B cell (primary cell): ENCODE measurements around the gene MAP2K5. TPM values are rescaled to one million over a fixed set of nuclear protein-coding genes. Genes with fewer than 3 reads are reported as not detected.

ENCODE experiments used
- ATAC-seq: fragments of 200-7000 bp; cut with Tn5 transposase; one replicate; pipeline ENCODE4 v1.10.0; 2021; ENCODE audit warnings: low read depth, mild to moderate bottlenecking, moderate number of reproducible peaks, moderate library complexity
- CTCF ChIA-PET: fragments of 350-600 bp; sonication (Branson Sonifier 250); formaldehyde crosslinking; loops from one replicate; lab custom pipeline; 2021; ENCODE audit warnings: antibody characterized with exemption, inconsistent platforms; lab: Charles Lee
- POLR2A ChIA-PET: fragments of 350-600 bp; sonication (Branson Sonifier 250); formaldehyde crosslinking; loops from one replicate; lab custom pipeline; 2021; ENCODE audit warnings: antibody characterized with exemption; lab: Charles Lee
- DNase-seq: peaks from one replicate; pipeline ENCODE4 v3.0.0; 2013
- H2AFZ ChIP-seq: 2 replicates; pipeline ENCODE4 v1.6.1; 2012; ENCODE audit warnings: mild to moderate bottlenecking, low read depth, low read length; ENCODE audit not compliant: insufficient read depth, poor library complexity, severe bottlenecking
- H3K27ac ChIP-seq, 2 donors: 1 replicate in 1 of 2; 2 replicates in 1 of 2; pipeline ENCODE4 v1.5.1; 2012 to 2013; ENCODE audit warnings: low read length in 2 of 2, mild to moderate bottlenecking in 2 of 2, moderate library complexity in 1 of 2
- H3K27me3 ChIP-seq, 4 experiments: fragments of 200-600 bp in 1 of 4; sonication (generic) in 1 of 4; replicated peaks in 1 of 4; 1 replicate in 2 of 4; 2 replicates in 2 of 4; pipeline versions ENCODE4 v1.6.1 to v1.7.0; 2013 to 2016; ENCODE audit warnings: low read length in 3 of 4, mild to moderate bottlenecking in 2 of 4, mixed read lengths in 1 of 4, moderate library complexity in 1 of 4; ENCODE audit not compliant: insufficient read depth in 4 of 4, control insufficient read depth in 3 of 4; ENCODE audit errors: control extremely low read depth in 1 of 4
- H3K36me3 ChIP-seq, 2 experiments: replicated peaks in 1 of 2; 1 replicate in 1 of 2; 2 replicates in 1 of 2; pipeline versions ENCODE4 v1.6.1 to v1.7.1; 2013; ENCODE audit warnings: low read length in 1 of 2; ENCODE audit not compliant: insufficient read depth in 2 of 2, control insufficient read depth in 1 of 2; ENCODE audit errors: control extremely low read depth in 1 of 2, extremely low read depth in 1 of 2
- H3K4me1 ChIP-seq, 2 donors: fragments of 200-600 bp in 1 of 2; sonication (generic) in 1 of 2; 1 replicate in 1 of 2; 2 replicates in 1 of 2; pipeline versions ENCODE4 v1.5.1 to v1.6.1; 2013 to 2017; ENCODE audit warnings: low read length in 2 of 2; ENCODE audit not compliant: control insufficient read depth in 2 of 2, insufficient read depth in 2 of 2
- H3K4me2 ChIP-seq: replicated peaks from 2 replicates; pipeline ENCODE3; 2012; ENCODE audit warnings: mild to moderate bottlenecking, low read depth, low read length; ENCODE audit not compliant: poor library complexity, severe bottlenecking
- H3K4me3 ChIP-seq, 5 experiments: fragments of 200-600 bp in 1 of 5; sonication (generic) in 1 of 5; 1 replicate in 3 of 5; 2 replicates in 2 of 5; pipeline versions ENCODE4 v1.5.1 to v1.7.0; 2011 to 2016; ENCODE audit warnings: low read length in 4 of 5, mild to moderate bottlenecking in 4 of 5, low read depth in 2 of 5, control low read depth in 1 of 5, moderate library complexity in 1 of 5; ENCODE audit not compliant: insufficient read depth in 1 of 5; ENCODE audit errors: control extremely low read depth in 1 of 5, extremely low read depth in 1 of 5
- H3K79me2 ChIP-seq: fragments of 200-600 bp; sonication (generic); one replicate; pipeline ENCODE4 v1.6.0; 2016; ENCODE audit warnings: low read length; ENCODE audit not compliant: control insufficient read depth, insufficient read depth
- H3K9ac ChIP-seq: fragments of 200-600 bp; sonication (generic); 2 replicates; pipeline ENCODE4 v1.6.1; 2017; ENCODE audit warnings: mild to moderate bottlenecking, low read length, moderate library complexity
- H3K9me3 ChIP-seq, 3 donors: one replicate each; pipeline versions ENCODE4 v1.6.1 to v1.7.1; 2013; ENCODE audit warnings: low read length in 2 of 3; ENCODE audit not compliant: control insufficient read depth in 2 of 3, insufficient read depth in 1 of 3; ENCODE audit errors: control extremely low read depth in 1 of 3
- H4K20me1 ChIP-seq: 2 replicates; pipeline ENCODE4 v1.6.0; 2012; ENCODE audit warnings: mild to moderate bottlenecking, low read length; ENCODE audit not compliant: insufficient read depth, control insufficient read depth, poor library complexity, severe bottlenecking
- H3K27ac Mint-ChIP-seq: one replicate; pipeline ENCODE4 v1.8.0; 2021; ENCODE audit warnings: mixed read lengths
- H3K27me3 Mint-ChIP-seq: one replicate; pipeline ENCODE4 v1.8.0; 2021; ENCODE audit warnings: mixed read lengths
- H3K4me1 Mint-ChIP-seq: one replicate; pipeline ENCODE4 v1.8.0; 2021; ENCODE audit warnings: mixed read lengths
- H3K4me3 Mint-ChIP-seq: one replicate; pipeline ENCODE4 v1.8.0; 2021; ENCODE audit warnings: mixed read lengths
- H3K9me3 Mint-ChIP-seq: one replicate; pipeline ENCODE4 v1.8.0; 2022; ENCODE audit warnings: mixed read lengths; ENCODE audit not compliant: insufficient read depth
- CTCF ChIP-seq: fragments of 200-600 bp; IDR thresholded peaks from one replicate; pipeline ENCODE4 v1.8.0; 2022; ENCODE audit warnings: antibody characterized with exemption, mild to moderate bottlenecking
- EZH2 ChIP-seq: IDR thresholded peaks from 2 replicates; pipeline ENCODE4 v1.6.1; 2012; ENCODE audit warnings: borderline replicate concordance, low read depth, mild to moderate bottlenecking, moderate library complexity, low read length; ENCODE audit not compliant: insufficient read depth, poor library complexity, severe bottlenecking
- WGBS: methylation state at CpG from one replicate; pipeline ENCODE4 v1.1.5; 2013; ENCODE audit warnings: missing lambda C conversion rate; ENCODE audit not compliant: insufficient coverage; 5-methylcytosine and 5-hydroxymethylcytosine counted together
- intact Hi-C: fragments of 100-400 bp; cut with micrococcal nuclease; formaldehyde crosslinking; loops from one replicate; pipeline ENCODE4 v1.10.0; 2022
- polyA plus RNA-seq: library from polyadenylated mRNA; depleted of rRNA; stranded (reverse); fragments of >200 nt; gene quantifications from 2 replicates; pipeline ENCODE4 v1.2.3, GENCODE V29; 2012
- total RNA-seq, 2 donors: library from RNA; stranded (reverse); fragments of 120-200 nt in 1 of 2; gene quantifications; 1 replicate in 1 of 2; 2 replicates in 1 of 2; pipeline versions ENCODE4 v1.2.3 to v1.2.4, GENCODE V29; 2013 to 2022

Gene MAP2K5
- total and polyA plus RNA-seq, 2 donors (not counting 1 experiment from before 2014, with no cell fraction given), result 11.1 to 40.0 TPM

GRCh38 chr15:67563092-67563491 is 20.6 kb downstream of the MAP2K5 start:
- ChIA-PET POLR2A (no interaction called here), CTCF (no interaction called here)
- Histone ChIP-seq H3K4me3 (no peak overlapping the region), H3K9me3 (no peaks in the 10 kb centered on the region), H3K4me2 (no peak overlapping the region), H3K36me3 (no peaks in the 10 kb centered on the region), H2AFZ (no peak overlapping the region), H3K27me3 (no peaks in the 10 kb centered on the region), H3K9ac (no peak overlapping the region), H3K27ac (no peak overlapping the region), H3K79me2 (no peaks in the 10 kb centered on the region), H3K4me1 (no peaks in the 10 kb centered on the region), H4K20me1 (no peaks in the 10 kb centered on the region)
- Mint-ChIP-seq H3K27me3 (no peaks in the 10 kb centered on the region), H3K9me3 (no peaks in the 10 kb centered on the region), H3K4me3 (no peak overlapping the region), H3K27ac (no peak overlapping the region), H3K4me1 (peaks cover 19% of the 10 kb centered on the region)
- ATAC-seq, result no peak
- no CpG with 5 or more reads among the region's 5 CpGs for WGBS
- no peak for DNase-seq
- intact Hi-C loops, result no loop called here
- no peak for TF ChIP-seq CTCF
- no peak for TF ChIP-seq EZH2

GRCh38 chr15:67564021-67564967 is 21.8 kb downstream of the MAP2K5 start:
- ChIA-PET CTCF (interaction anchor here (0.6 kb wide), 1 partner anchor 15 kb away, joined by 3 read pairs; no protein-coding TSS in a partner anchor), POLR2A (no interaction called here)
- no peak overlapping the region for H3K27ac Mint-ChIP-seq
- Histone ChIP-seq H2AFZ (no peak overlapping the region), H3K79me2 (no peaks in the 10 kb centered on the region), H3K9me3 (no peaks in the 10 kb centered on the region), H3K4me1 (no peaks in the 10 kb centered on the region), H4K20me1 (no peaks in the 10 kb centered on the region), H3K9ac (no peak overlapping the region), H3K36me3 (no peaks in the 10 kb centered on the region), H3K27me3 (no peaks in the 10 kb centered on the region), H3K27ac (no peak overlapping the region), H3K4me3 (no peak overlapping the region), H3K4me2 (no peak overlapping the region)
- ATAC-seq, result no peak
- intact Hi-C loops, result no loop called here
- H3K27me3 Mint-ChIP-seq, result no peaks in the 10 kb centered on the region
- peaks cover 19% of the 10 kb centered on the region for H3K4me1 Mint-ChIP-seq
- no peak for DNase-seq
- H3K4me3 Mint-ChIP-seq, result no peak overlapping the region
- no peaks in the 10 kb centered on the region for H3K9me3 Mint-ChIP-seq
- WGBS, result 50% methylated on average over 1 of the region's 2 CpGs
- TF ChIP-seq CTCF (no peak), EZH2 (no peak)
